AG04450 (cell line): Measurements from ENCODE around the gene ST7. TPM values are rescaled to one million over a fixed set of nuclear protein-coding genes. Genes with fewer than 3 reads are reported as not detected.

Experiments
- CTCF ChIA-PET: fragments of 300-600, 350-600 bp; formaldehyde crosslinking; extraction: SDS; loops from one replicate; lab custom pipeline; 2022; ENCODE audit warnings: antibody characterized with exemption, inconsistent platforms; lab: Charles Lee
- POLR2A ChIA-PET: fragments of 350-600 bp; formaldehyde crosslinking; extraction: SDS; loops from one replicate; lab custom pipeline; 2021; ENCODE audit warnings: antibody characterized with exemption, inconsistent platforms; lab: Yijun Ruan, JAX
- DNase-seq: peaks from one replicate; pipeline ENCODE4 v3.0.0-alpha.2; 2011; ENCODE audit warnings: low read depth, low spot score
- H3K27ac ChIP-seq: one replicate; pipeline ENCODE4 v1.5.1; 2012; ENCODE audit warnings: low read depth, low read length, control low read depth
- H3K27me3 ChIP-seq: one replicate; pipeline ENCODE4 v1.6.0; 2012; ENCODE audit warnings: low read length; ENCODE audit not compliant: control insufficient read depth, insufficient read depth
- H3K4me3 ChIP-seq: 2 replicates; pipeline ENCODE4 v1.5.1; 2011; ENCODE audit warnings: mild to moderate bottlenecking, low read depth, low read length, control low read depth
- H3K9me3 ChIP-seq: 2 replicates; pipeline ENCODE4 v1.5.1; 2012; ENCODE audit warnings: low read length; ENCODE audit not compliant: control insufficient read depth, insufficient read depth
- CTCF ChIP-seq: IDR thresholded peaks from 2 replicates; pipeline ENCODE4 v1.5.1; 2011; ENCODE audit warnings: low read depth, low read length, control low read depth, inconsistent platforms
- polyA plus RNA-seq: library from polyadenylated mRNA; depleted of rRNA; stranded (reverse); fragments of >200 nt; gene quantifications from 2 replicates; pipeline ENCODE4 v1.2.3, GENCODE V29; 2011

Gene ST7
- polyA plus RNA-seq, 1 experiment: 34.5 TPM

GRCh38 chr7:117173035-117173770 is 219.9 kb downstream of the ST7 start:
- no peak overlapping the region for H3K4me3 ChIP-seq
- H3K9me3 ChIP-seq: no peaks in the 10 kb centered on the region
- H3K27me3 ChIP-seq: no peaks in the 10 kb centered on the region
- H3K27ac ChIP-seq: no peak overlapping the region
- no peak for TF ChIP-seq CTCF
- DNase-seq: no peak
- ChIA-PET CTCF (no interaction called here), POLR2A (no interaction called here)

GRCh38 chr7:117176206-117176605 is 222.9 kb downstream of the ST7 start:
- CTCF ChIA-PET: interaction anchor here (1.4 kb wide), 1 partner anchor 36 kb away, joined by 3 read pairs; no protein-coding TSS in a partner anchor
- Histone ChIP-seq H3K4me3 (no peak overlapping the region), H3K27ac (no peak overlapping the region), H3K27me3 (no peaks in the 10 kb centered on the region), H3K9me3 (no peaks in the 10 kb centered on the region)
- no peak for TF ChIP-seq CTCF
- no peak for DNase-seq
- POLR2A ChIA-PET: no interaction called here

GRCh38 chr7:117178600-117178999 is 225.3 kb downstream of the ST7 start:
- POLR2A ChIA-PET: no interaction called here
- no peaks in the 10 kb centered on the region for H3K9me3 ChIP-seq
- no peak for TF ChIP-seq CTCF
- no peak overlapping the region for H3K27ac ChIP-seq
- no peak for DNase-seq
- no peak overlapping the region for H3K4me3 ChIP-seq
- CTCF ChIA-PET: no interaction called here
- no peaks in the 10 kb centered on the region for H3K27me3 ChIP-seq

GRCh38 chr7:117179701-117180100 is 226.4 kb downstream of the ST7 start:
- H3K9me3 ChIP-seq: no peaks in the 10 kb centered on the region
- no peak overlapping the region for H3K4me3 ChIP-seq
- H3K27me3 ChIP-seq: no peaks in the 10 kb centered on the region
- no peak overlapping the region for H3K27ac ChIP-seq
- DNase-seq: no peak
- ChIA-PET CTCF (interaction anchor here (1.0 to 1.9 kb wide), 2 partner anchors 33 to 279 kb away, joined by 3 to 6 read pairs; no protein-coding TSS in a partner anchor), POLR2A (no interaction called here)
- no peak for TF ChIP-seq CTCF

GRCh38 chr7:117183729-117184128 is 230.4 kb downstream of the ST7 start:
- no peak for TF ChIP-seq CTCF
- no peaks in the 10 kb centered on the region for H3K27me3 ChIP-seq
- POLR2A ChIA-PET: no interaction called here
- no peak overlapping the region for H3K4me3 ChIP-seq
- CTCF ChIA-PET: no interaction called here
- no peak overlapping the region for H3K27ac ChIP-seq
- H3K9me3 ChIP-seq: no peaks in the 10 kb centered on the region
- DNase-seq: no peak
